Hepatocyte (in vitro differentiated cells): Measurements from ENCODE around the gene AIM2. TPM values are rescaled to one million over a fixed set of nuclear protein-coding genes. Genes with fewer than 3 reads are reported as not detected.

Experiments
- DNase-seq: peaks from one replicate; pipeline ENCODE4 v3.0.0-alpha.2; 2016; ENCODE audit warnings: low spot score
- H2AFZ ChIP-seq: fragments of 200-600 bp; sonication (generic); 2 replicates; pipeline ENCODE4 v1.6.0; 2016; ENCODE audit warnings: antibody characterized with exemption, mild to moderate bottlenecking
- H3K27ac ChIP-seq: fragments of 200-600 bp; sonication (generic); 2 replicates; pipeline ENCODE4 v1.5.1; 2016; ENCODE audit warnings: mild to moderate bottlenecking
- H3K27me3 ChIP-seq: fragments of 200-600 bp; sonication (generic); 2 replicates; pipeline ENCODE4 v1.6.1; 2016
- H3K36me3 ChIP-seq: fragments of 200-600 bp; sonication (generic); replicated peaks from 2 replicates; pipeline ENCODE4 v1.5.1; 2016; ENCODE audit warnings: low read depth; ENCODE audit not compliant: insufficient read depth
- H3K4me1 ChIP-seq: fragments of 200-600 bp; sonication (generic); 2 replicates; pipeline ENCODE4 v1.5.1; 2016; ENCODE audit warnings: mild to moderate bottlenecking, moderate library complexity; ENCODE audit not compliant: insufficient read depth
- H3K4me2 ChIP-seq: fragments of 200-600 bp; sonication (generic); 2 replicates; pipeline ENCODE4 v1.6.0; 2016
- H3K4me3 ChIP-seq: fragments of 200-600 bp; sonication (generic); 2 replicates; pipeline ENCODE4 v1.5.1; 2016; ENCODE audit warnings: mild to moderate bottlenecking
- H3K79me2 ChIP-seq: fragments of 200-600 bp; sonication (generic); 2 replicates; pipeline ENCODE4 v1.6.0; 2017; ENCODE audit warnings: mild to moderate bottlenecking
- H3K9me2 ChIP-seq: fragments of 200-600 bp; sonication (generic); replicated peaks from 2 replicates; pipeline ENCODE4 v1.6.0; 2017; ENCODE audit warnings: mild to moderate bottlenecking; ENCODE audit not compliant: insufficient read depth
- H3K9me3 ChIP-seq: fragments of 200-600 bp; sonication (generic); 2 replicates; pipeline ENCODE4 v1.5.1; 2016; ENCODE audit warnings: low read depth, mild to moderate bottlenecking
- H4K20me1 ChIP-seq: fragments of 200-600 bp; sonication (generic); 2 replicates; pipeline ENCODE4 v1.6.0; 2016; ENCODE audit warnings: mild to moderate bottlenecking; ENCODE audit not compliant: insufficient read depth, poor library complexity, severe bottlenecking
- EZH2 ChIP-seq: fragments of 200-600 bp; sonication (generic); IDR thresholded peaks from 2 replicates; pipeline ENCODE4 v1.6.1; 2016; ENCODE audit warnings: antibody characterized with exemption, mild to moderate bottlenecking, borderline replicate concordance
- EZH2phosphoT487 ChIP-seq: fragments of 200-600 bp; sonication (generic); IDR thresholded peaks from one replicate; pipeline ENCODE4 v1.6.1; 2018; ENCODE audit warnings: antibody characterized with exemption, mild to moderate bottlenecking, low read depth, moderate library complexity; ENCODE audit not compliant: unreplicated experiment, severe bottlenecking
- WGBS: methylation state at CpG from one replicate; pipeline ENCODE4 v1.1.6; 2016; ENCODE audit warnings: low lambda C conversion rate; ENCODE audit errors: missing lambda C conversion rate; 5-methylcytosine and 5-hydroxymethylcytosine counted together
- polyA plus RNA-seq: library from polyadenylated mRNA; unstranded; fragments of >200 nt; fragmentation: Nextera tagmentation; extraction: Ambion mirVana; gene quantifications from 2 replicates; pipeline ENCODE4 v1.2.1, GENCODE V29; 2016
- total RNA-seq: library from RNA; depleted of rRNA; stranded (reverse); fragments of >200 nt; gene quantifications from 2 replicates; pipeline ENCODE4 v1.2.3, GENCODE V29; 2014
- TF ChIP-seq, protein P1 (sequence below): fragments of 200-600 bp; sonication (generic); IDR thresholded peaks from 2 replicates; pipeline ENCODE4 v1.5.1; 2016; ENCODE audit warnings: antibody characterized with exemption, mild to moderate bottlenecking; ENCODE audit not compliant: poor library complexity

AIM2 gene
- total and polyA plus RNA-seq, 2 experiments from 2014 or later: 0.30 to 1.1 TPM

DNA sequence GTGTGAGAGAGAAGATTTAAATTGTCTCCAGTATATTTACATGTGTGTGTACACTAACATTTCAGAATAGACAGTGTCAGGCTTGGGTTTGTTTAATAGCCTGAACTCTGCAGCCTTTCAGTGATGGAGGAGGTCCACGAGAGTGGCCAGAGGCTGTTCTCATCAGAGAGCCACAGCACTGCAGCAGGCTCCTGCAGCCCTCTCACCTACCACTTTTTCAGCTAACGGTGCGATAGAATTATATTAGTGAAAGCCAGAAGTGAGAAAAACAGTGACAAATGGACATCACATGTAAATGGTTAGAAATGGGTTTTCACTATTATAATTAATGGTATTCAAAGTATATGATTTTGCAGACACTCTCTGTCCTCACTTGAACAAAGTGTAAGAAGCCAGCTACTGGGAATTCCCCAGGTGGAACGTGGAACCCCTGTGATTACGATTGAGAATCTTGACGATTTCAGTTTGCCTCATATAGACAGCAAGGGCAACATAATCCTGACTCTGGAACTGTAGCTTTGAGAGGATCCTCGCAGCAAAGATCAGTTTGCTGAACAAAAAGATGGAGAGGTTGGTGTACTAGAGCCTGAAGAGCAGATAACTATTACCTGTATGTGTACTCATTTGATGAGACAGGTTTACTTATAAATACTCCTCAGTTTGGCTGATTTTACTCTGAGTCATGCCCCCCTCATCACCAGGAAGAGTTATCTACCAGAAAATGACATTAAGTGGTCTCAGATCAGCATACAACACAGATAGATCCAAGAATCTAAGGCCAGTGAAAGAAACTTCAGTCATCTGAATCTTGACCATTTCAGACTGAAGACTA is 35.5 kb downstream of the AIM2 start:
- no peak for TF ChIP-seq EZH2phosphoT487
- TF ChIP-seq, protein P1, sequence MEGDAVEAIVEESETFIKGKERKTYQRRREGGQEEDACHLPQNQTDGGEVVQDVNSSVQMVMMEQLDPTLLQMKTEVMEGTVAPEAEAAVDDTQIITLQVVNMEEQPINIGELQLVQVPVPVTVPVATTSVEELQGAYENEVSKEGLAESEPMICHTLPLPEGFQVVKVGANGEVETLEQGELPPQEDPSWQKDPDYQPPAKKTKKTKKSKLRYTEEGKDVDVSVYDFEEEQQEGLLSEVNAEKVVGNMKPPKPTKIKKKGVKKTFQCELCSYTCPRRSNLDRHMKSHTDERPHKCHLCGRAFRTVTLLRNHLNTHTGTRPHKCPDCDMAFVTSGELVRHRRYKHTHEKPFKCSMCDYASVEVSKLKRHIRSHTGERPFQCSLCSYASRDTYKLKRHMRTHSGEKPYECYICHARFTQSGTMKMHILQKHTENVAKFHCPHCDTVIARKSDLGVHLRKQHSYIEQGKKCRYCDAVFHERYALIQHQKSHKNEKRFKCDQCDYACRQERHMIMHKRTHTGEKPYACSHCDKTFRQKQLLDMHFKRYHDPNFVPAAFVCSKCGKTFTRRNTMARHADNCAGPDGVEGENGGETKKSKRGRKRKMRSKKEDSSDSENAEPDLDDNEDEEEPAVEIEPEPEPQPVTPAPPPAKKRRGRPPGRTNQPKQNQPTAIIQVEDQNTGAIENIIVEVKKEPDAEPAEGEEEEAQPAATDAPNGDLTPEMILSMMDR: no peak
- TF ChIP-seq EZH2: no peak
- 94% methylated on average over 7 of the region's 7 CpGs for WGBS

DNA sequence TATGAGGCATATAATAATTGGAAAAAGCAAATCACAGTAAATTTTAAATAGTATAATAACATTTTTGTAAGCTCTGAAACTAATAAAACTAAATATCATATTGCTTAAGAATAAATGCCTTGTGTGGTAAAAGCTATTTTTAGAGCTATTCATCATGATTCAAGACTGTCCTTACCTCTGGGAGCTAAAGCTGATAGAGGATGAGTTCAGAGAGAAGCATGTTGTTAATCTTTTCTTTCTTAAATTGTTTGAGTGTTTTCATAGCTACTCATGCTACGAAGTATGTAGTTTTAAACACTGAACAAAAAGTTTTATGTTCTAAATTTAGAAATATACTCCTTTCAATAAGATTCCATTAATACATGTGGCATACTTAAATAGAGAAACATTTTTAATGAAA is 36.4 kb downstream of the AIM2 start:
- no peak for DNase-seq
- no peaks in the 10 kb centered on the region for H3K36me3 ChIP-seq

More for the DNA sequence above, 35.5 kb downstream of the AIM2 start:
- Histone ChIP-seq H3K4me1 (no peaks in the 10 kb centered on the region), H4K20me1 (no peaks in the 10 kb centered on the region), H3K4me2 (no peak overlapping the region), H3K4me3 (no peak overlapping the region), H3K9me2 (no peaks in the 10 kb centered on the region), H3K9me3 (no peaks in the 10 kb centered on the region), H3K79me2 (no peaks in the 10 kb centered on the region), H3K36me3 (no peaks in the 10 kb centered on the region), H3K27ac (no peak overlapping the region), H3K27me3 (no peaks in the 10 kb centered on the region), H2AFZ (no peak overlapping the region)
- DNase-seq: no peak

DNA sequence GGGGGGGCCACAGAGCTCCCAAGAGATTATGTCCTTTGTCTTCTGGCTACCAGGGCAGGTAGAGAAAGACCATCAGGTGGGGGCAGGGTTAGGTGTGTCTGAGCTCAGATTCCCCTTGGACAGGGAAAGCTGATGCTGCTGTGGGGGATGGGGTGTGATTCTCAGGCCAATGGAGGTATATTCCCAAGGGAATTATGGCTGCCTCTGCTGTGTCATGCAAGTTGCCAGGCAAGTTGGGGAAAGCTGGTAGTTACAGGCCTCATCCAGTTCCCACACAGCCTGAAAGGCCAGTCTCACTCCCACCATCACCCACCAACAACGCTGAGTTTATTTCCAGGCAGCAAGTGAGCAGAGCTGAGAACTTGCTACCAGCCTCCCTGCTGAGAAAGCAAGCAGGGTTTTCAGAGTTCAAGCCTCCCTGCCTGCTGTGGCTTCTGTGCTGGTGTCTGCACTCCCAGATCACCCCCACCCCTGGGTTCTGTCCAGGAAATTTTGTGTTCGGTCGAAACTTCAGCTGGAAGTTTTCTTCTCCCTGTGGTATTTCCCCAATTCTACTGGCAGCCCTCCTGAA is 45.6 kb downstream of the AIM2 start:
- no peaks in the 10 kb centered on the region for H4K20me1 ChIP-seq
- H3K27ac ChIP-seq: no peak overlapping the region
- H2AFZ ChIP-seq: no peak overlapping the region
- DNase-seq: no peak
- no peak for TF ChIP-seq EZH2
- no peak for TF ChIP-seq EZH2phosphoT487
- TF ChIP-seq, protein P1: no peak
- no peaks in the 10 kb centered on the region for H3K9me2 ChIP-seq
- H3K79me2 ChIP-seq: peaks cover 24% of the 10 kb centered on the region
- no peaks in the 10 kb centered on the region for H3K4me1 ChIP-seq
- H3K27me3 ChIP-seq: no peaks in the 10 kb centered on the region
- WGBS: 68% methylated on average over 3 of the region's 3 CpGs
- H3K4me3 ChIP-seq: no peak overlapping the region
- H3K4me2 ChIP-seq: no peak overlapping the region
- H3K9me3 ChIP-seq: no peaks in the 10 kb centered on the region
- H3K36me3 ChIP-seq: no peaks in the 10 kb centered on the region

More for the DNA sequence above, 36.4 kb downstream of the AIM2 start:
- no peaks in the 10 kb centered on the region for H3K9me3 ChIP-seq
- no peaks in the 10 kb centered on the region for H3K9me2 ChIP-seq
- WGBS: 87% methylated on average over 1 of the region's 1 CpG
- TF ChIP-seq EZH2 (no peak), EZH2phosphoT487 (no peak)
- TF ChIP-seq, protein P1: no peak
- no peaks in the 10 kb centered on the region for H3K4me1 ChIP-seq
- no peak overlapping the region for H2AFZ ChIP-seq
- H3K27me3 ChIP-seq: no peaks in the 10 kb centered on the region
- H4K20me1 ChIP-seq: no peaks in the 10 kb centered on the region
- H3K4me2 ChIP-seq: no peak overlapping the region
- H3K4me3 ChIP-seq: no peak overlapping the region
- no peak overlapping the region for H3K27ac ChIP-seq
- H3K79me2 ChIP-seq: no peaks in the 10 kb centered on the region
